GM12801 (cell line): ENCODE data around the gene NOL8.

Source experiments
- CTCF ChIP-seq: IDR thresholded peaks from one replicate; pipeline ENCODE4 v1.5.1; 2011; ENCODE audit warnings: control low read depth; ENCODE audit not compliant: insufficient read length; ENCODE audit errors: extremely low read depth

The NOL8 gene

DNA sequence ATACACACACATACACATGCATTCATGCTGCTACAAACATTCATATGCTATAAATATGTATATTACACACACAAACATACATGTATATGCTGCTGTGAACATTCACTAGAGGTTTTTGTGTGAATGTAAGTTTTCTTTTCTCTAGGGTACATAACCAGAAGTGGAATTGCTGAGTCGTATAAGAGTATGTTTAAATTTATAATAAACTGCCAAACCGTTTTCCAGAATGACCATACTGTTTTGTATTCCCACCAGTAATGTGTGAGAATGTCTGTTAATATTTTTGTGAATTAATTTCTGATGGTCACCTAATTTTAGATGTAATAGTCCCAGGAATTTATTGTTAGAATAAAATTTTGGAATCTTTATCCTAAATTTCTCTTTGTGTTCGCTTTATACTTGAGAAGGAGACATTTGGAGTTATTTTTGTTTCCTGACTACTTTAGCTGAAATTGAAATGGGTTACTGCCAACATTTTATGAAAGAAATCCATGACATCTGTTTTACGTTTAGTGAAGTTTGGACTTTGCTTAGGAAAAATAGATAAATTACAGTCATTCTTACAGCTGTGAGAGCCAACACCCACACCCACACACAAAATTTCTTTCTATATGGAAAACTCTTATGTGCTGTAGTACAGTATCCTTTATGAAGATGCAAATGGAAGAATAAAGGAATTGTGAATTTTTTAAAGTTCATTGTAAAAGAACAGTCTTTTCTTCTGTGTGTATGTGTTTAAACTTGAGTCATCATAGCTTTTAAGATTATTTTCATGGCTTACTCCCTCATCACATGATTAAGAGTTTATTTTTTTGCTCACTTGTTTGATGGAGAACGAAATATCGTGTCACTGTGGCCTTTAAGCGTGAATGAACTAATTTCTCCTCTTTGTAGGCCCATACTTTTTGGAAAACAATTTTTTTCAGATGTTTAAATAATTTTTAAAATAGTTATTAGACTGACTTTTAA lies 24.9 kb upstream of the NOL8 start:
- no peak for TF ChIP-seq CTCF

GRCh38 chr9:92345582-92345981 lies 20.4 kb upstream of the NOL8 start:
- TF ChIP-seq CTCF = no peak

DNA sequence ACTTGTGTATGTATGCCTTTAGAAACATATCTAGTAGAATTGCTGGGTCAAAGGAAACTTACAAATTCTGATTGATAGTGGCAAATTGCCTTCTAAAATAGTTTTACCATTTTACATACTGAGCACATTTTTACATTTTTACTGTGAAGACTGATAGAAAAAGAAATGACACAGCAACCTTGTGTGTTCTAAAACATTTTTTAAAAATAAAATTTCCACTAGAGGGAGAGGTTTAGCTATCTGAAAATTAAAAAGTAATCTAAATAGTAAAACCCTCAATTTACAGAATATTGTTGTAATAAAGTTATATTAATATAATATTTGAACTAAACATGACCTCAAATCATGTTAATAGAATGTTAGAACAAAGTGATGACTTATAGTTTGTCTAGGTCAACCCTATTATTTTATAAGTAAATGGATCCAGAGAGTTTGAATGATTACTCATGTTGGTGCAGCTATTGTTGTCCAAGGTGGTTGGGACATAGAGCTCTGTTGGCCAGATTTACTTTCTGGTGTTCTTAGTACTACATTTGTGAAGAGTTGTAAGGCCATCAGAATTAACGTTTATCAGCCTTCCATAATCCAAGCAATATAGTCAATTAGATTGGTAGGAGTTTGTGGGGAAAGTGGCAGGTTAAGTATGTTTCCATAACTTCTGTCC lies 17.8 kb upstream of the NOL8 start:
- no peak for TF ChIP-seq CTCF

DNA sequence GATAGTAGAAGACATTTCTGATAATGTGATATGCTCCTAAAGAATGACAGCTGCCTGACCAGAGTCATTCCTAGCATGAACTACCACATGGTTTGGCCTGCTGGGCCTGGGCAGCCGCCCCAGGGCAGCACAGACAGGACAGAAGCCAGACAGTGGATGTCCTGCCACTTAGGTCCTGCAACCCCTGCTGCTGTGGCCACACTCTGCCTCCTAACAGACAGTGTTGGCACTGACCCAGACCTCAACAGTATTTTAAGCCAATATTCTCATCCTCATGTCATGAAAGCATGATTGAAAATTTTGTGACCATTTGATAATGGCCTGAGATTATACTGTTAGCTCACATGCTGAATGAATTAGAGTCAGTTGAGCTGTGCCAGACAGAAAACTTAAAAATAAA lies 16.4 kb upstream of the NOL8 start:
- no peak for TF ChIP-seq CTCF

DNA sequence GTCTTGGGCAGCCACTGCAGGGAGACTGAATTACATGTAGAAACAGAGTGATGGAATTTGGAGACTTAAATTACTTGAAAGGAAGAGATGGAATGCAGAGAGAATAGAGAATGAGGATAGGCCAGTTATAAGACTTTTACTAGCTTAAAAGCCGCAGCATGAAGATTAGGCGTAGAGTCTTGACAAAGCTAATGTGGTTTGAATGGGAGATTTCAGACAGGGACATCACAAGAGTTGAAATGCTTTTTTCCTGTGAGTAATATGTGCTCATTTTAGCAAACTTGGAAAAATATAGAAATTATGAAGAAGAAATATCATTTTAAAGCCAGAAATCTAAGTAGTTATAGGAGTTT lies 8.1 kb upstream of the NOL8 start:
- no peak for TF ChIP-seq CTCF

DNA sequence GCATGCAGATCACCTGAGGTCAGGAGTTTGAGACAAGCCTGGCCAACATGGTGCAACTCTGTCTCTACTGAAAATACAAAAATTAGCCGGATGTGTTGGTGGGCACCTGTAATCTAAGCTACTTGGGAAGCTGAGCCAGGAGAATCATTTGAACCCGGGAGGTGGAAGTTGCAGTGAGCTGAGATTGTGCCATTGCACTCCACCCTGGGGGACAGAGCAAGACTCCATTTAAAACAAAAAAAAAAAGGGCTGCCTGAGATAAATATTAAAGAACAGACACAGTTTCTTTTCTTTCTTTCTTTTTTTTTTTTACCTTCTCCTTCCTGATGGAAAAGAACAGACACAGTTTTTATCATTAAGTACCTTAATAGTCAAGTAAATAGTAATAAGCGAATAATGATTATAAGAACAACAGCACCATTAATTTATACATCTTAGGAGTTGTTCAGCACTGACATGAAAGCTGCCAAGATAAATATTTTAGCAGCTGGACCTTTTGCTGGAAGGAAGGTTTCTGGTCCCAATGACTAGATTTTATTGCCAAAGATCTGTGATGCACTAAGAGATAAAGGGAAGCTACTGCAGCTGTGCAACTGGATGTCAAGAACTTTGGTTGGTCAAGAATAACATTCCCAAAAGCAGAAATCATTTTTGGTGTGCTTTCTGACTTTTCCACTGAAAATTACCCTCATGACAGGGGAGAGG lies 7.6 kb upstream of the NOL8 start:
- TF ChIP-seq CTCF = no peak

- TF ChIP-seq CTCF = no peak
Measured at GRCh38 chr9:92328225-92328624, 3.1 kb upstream of the NOL8 start.
